Measurements from ENCODE around the gene G3BP2.
"Not testable (repeated sequence)": the region's sequence is repeated elsewhere in the genome, so short reads cannot be mapped to it uniquely, and the experiment has no call there.

G3BP2 gene

DNA sequence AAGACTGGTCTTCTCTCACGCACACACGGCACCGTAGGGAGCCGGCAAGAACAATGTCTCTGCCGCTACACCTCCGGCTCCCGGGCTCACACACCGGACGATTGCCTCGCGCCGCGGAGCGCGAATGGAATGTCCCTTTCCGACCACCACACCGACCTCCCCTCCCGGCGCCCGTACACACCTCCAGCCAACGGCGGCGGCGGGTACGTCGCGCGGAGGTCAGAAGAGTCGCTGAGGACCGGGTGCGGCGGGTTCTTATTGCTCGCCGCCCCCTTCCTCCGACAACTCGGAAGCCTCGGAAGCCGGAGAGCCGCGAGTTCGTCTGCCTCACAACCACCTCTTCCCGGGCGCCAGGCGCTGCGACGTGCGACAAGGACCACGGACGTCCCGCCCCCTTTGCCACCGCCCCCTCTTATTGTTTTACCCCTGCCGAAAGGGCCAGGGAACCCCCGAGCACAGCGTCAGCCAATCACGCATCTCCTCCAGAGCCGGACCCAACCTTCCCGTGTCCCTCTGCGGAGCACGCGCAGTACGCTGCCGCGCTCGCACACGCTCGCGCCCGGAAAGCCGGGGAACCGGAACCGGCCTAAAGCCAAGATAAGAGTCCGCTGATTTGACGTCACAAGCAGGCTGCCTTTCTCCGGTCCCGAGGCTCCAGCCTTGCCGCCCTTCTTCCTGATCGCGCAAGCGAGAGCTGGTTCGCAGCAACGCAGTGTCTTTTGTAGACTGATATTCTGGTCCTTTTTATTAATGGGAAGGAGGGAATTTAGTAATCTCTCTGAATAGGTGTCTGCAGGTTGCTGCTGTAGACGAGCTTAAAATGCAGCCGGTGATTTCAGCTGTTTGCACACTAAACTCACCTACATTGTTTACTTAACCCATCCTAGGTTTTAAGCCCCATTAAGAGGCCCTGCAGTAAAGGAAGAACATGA is at the start of gene G3BP2:
Gene G3BP2, minus strand, starts transcription at position 385 of the 932 bp plus-strand sequence. CDS start 11,386 bp downstream, outside the sequence.
- peak within 1 kb of the TSS; percentile 84 for H3K4me3 ChIP-seq (replicated peaks; ENCODE audit: low read depth, low read length)
- DNase-seq (ENCODE audit: low read depth), result peak; percentile 99
- no peak for TF ChIP-seq CTCF (IDR thresholded peaks at IDR 0.05; ENCODE audit: low read length, missing control alignments)

- no peak overlapping the region for H3K4me3 ChIP-seq (replicated peaks; ENCODE audit: low read depth, low read length)
- no peak for DNase-seq (ENCODE audit: low read depth)
- TF ChIP-seq CTCF (IDR thresholded peaks at IDR 0.05; ENCODE audit: low read length, missing control alignments), result no peak
These were observed 49.2 kb upstream of the G3BP2 start for GRCh38 chr4:75722417-75722816.

DNA sequence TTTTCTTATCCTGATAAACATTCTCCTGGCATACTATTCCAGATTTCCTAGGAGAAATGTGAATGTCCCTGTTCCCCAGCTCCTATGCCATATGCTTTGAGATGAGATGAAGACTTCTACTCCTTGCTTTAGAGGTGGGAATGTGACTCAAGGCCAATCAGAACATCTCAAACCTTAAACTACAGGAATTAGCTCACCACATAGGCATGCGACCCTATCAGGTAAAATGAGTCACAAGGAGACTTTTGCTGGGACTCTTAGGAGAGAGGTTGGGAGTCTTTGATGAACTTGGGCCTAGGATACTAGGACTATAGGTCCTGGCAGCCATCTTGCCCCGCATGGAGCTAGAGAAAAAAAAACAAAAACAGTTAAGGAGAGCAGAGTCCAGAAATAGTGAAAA is 45.3 kb upstream of the G3BP2 start:
- DNase-seq (ENCODE audit: low read depth), result peak; percentile 33
- H3K4me3 ChIP-seq (replicated peaks; ENCODE audit: low read depth, low read length), result no peak overlapping the region
- no peak for TF ChIP-seq CTCF (IDR thresholded peaks at IDR 0.05; ENCODE audit: low read length, missing control alignments)

GRCh38 chr4:75717408-75717807 is 44.2 kb upstream of the G3BP2 start:
- no peak for TF ChIP-seq CTCF (IDR thresholded peaks at IDR 0.05; ENCODE audit: low read length, missing control alignments)
- H3K4me3 ChIP-seq (replicated peaks; ENCODE audit: low read depth, low read length), result no peak overlapping the region
- DNase-seq (ENCODE audit: low read depth), result no peak

GRCh38 chr4:75716054-75716453 is 42.8 kb upstream of the G3BP2 start:
- DNase-seq (ENCODE audit: low read depth); H3K4me3 ChIP-seq (replicated peaks; ENCODE audit: low read depth, low read length): not testable (repeated sequence)

DNA sequence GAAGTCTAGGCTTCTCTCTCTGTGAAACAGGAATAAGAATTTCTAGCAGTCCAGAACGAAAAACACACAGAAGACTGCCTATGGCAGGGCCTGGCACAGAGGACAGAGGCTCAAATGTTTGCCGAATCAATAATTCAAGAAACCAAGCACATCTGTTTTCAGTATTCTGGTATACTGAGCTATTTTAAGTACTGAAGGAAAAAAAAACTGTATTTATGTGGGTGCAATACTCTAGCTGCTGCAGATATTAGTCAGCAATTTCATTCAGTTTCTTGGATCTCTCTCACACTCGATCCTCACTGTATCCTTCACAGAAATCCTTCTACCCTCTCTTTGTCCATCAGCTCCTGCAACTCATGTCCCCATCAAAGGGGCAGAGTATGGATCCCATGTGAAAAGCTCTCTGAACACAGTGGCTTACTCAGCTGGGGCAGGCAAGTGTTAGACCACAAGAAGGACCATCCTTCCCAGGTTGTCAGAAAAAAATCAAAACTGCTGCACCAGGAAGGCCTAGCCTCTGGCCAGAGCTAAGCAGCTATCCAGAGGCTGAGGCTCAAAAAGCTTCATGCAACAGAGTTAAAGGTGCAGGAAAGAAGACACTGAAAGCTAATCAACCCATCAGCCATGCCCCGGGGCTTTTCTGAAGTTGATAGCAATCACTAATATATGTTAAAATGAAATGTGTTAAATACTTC is 42.0 kb upstream of the G3BP2 start:
- no peak for TF ChIP-seq CTCF (IDR thresholded peaks at IDR 0.05; ENCODE audit: low read length, missing control alignments)
- no peak overlapping the region for H3K4me3 ChIP-seq (replicated peaks; ENCODE audit: low read depth, low read length)
- DNase-seq (ENCODE audit: low read depth), result peak; percentile 31

- TF ChIP-seq CTCF (IDR thresholded peaks at IDR 0.05; ENCODE audit: low read length, missing control alignments), result no peak
- no peak overlapping the region for H3K4me3 ChIP-seq (replicated peaks; ENCODE audit: low read depth, low read length)
- DNase-seq (ENCODE audit: low read depth), result no peak
These were observed 41.5 kb upstream of the G3BP2 start for GRCh38 chr4:75714704-75715103.
